ENCODE results near the gene AK5. TPM values are rescaled to one million over a fixed set of nuclear protein-coding genes. Genes with fewer than 3 reads are reported as not detected.

AK5 gene
- total and polyA plus RNA-seq, 9 donors: 0.45 to 3.5 (median 0.82) TPM; not detected in 2

DNA sequence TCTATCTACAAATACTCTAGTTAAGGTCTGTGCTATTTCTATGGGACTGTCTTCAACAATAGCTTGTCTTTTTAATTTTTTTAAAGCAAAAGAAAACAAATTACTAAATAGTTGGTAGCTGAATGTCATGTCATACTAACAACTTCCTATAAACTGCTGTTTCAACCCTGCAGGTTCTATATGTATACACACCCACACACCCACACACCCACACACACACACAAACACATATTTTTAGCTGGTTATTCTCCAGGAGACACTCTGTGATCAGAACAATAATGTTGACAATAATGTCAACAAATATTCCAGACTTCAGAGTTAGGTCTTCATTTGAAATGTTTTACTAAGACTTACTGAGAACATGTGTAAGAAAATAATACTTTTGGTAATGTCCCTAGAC lies 66.7 kb downstream of the AK5 start:
- Histone ChIP-seq H3K27ac (no peak overlapping the region), H3K27me3 (no peaks in the 10 kb centered on the region), H3K36me3 (no peaks in the 10 kb centered on the region), H3K9me3 (no peaks in the 10 kb centered on the region), H3K4me1 (ENCODE audit: insufficient read depth) (no peaks in the 10 kb centered on the region), H3K4me3 (no peak overlapping the region)
- TF ChIP-seq, protein P1, sequence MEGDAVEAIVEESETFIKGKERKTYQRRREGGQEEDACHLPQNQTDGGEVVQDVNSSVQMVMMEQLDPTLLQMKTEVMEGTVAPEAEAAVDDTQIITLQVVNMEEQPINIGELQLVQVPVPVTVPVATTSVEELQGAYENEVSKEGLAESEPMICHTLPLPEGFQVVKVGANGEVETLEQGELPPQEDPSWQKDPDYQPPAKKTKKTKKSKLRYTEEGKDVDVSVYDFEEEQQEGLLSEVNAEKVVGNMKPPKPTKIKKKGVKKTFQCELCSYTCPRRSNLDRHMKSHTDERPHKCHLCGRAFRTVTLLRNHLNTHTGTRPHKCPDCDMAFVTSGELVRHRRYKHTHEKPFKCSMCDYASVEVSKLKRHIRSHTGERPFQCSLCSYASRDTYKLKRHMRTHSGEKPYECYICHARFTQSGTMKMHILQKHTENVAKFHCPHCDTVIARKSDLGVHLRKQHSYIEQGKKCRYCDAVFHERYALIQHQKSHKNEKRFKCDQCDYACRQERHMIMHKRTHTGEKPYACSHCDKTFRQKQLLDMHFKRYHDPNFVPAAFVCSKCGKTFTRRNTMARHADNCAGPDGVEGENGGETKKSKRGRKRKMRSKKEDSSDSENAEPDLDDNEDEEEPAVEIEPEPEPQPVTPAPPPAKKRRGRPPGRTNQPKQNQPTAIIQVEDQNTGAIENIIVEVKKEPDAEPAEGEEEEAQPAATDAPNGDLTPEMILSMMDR (IDR thresholded peaks at IDR 0.05): no peak
- no peak for TF ChIP-seq EP300 (IDR thresholded peaks at IDR 0.05)
- no peak for TF ChIP-seq POLR2A (IDR thresholded peaks at IDR 0.05)
- intact Hi-C loops (cut with DNase I): no loop called here
- DNase-seq: no peak

DNA sequence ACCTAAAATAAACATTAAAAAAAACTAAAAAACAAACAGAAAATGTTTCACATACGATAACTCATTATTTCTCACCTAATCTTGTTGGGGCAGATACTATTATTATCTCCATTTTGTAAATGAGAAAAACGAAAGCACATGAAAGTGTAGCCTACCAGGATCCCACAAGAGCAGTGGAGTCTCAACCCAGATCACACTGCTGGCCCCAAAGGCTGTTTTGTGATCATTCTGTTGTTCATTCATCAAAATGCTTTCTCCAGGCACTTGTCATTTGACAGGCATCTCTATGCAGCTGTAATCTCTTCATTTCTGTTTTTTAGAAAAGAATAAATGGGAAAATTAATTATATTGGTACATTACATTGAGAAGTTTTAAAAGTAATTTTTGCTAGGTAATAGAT lies 67.5 kb downstream of the AK5 start:
- Histone ChIP-seq H3K4me1 (ENCODE audit: insufficient read depth) (no peaks in the 10 kb centered on the region), H3K9me3 (no peaks in the 10 kb centered on the region), H3K27me3 (no peaks in the 10 kb centered on the region), H3K4me3 (no peak overlapping the region), H3K36me3 (no peaks in the 10 kb centered on the region), H3K27ac (no peak overlapping the region)
- no peak for DNase-seq
- TF ChIP-seq, protein P1 (IDR thresholded peaks at IDR 0.05): no peak
- intact Hi-C loops (cut with DNase I): no loop called here
- 65 to 73% (median 69%) methylated on average over 2 of the region's 2 CpGs for WGBS, 3 donors

DNA sequence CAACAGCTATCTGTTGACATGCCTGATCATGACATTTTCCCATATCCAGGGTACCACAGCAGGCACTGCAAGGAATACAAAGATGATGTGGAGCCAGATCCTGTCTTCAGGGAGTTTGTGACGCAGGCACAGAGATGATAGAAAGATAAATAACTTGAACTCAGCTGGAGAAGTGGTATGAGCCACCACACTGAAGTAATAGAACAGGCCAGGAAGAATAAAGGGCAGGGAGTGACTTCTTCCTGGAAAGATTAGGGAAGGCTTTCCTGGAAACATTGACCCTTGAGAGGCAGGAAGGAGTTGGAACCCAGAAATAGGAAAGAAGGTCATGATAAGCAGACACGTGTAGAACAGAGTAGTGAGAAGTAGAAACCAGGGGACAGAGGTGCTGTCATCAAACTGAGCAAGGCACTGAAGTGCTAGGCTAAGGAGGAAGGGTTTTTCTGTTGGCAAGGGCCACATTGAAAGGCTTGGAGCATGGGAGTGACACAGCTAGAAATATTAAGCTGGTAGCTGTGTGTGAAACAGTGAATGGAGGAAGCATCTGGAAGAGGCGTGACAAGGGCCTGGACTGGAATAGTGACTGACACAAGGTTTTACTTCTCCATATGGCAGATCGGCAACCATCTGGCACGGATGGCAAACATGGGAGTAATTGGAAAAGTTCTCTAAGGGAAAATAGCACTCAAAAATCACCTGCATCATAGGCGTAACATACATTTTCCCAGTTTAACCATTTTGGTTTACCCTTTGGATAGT lies 68.4 kb downstream of the AK5 start:
- intact Hi-C loops (cut with DNase I): no loop called here
- Histone ChIP-seq H3K27me3 (no peaks in the 10 kb centered on the region), H3K4me1 (ENCODE audit: insufficient read depth) (no peaks in the 10 kb centered on the region), H3K4me3 (no peak overlapping the region), H3K36me3 (no peaks in the 10 kb centered on the region), H3K9me3 (no peaks in the 10 kb centered on the region), H3K27ac (no peak overlapping the region)
- DNase-seq: no peak
- TF ChIP-seq POLR2A (IDR thresholded peaks at IDR 0.05) (no peak), EP300 (IDR thresholded peaks at IDR 0.05) (no peak)
- TF ChIP-seq, protein P1 (IDR thresholded peaks at IDR 0.05): no peak
- WGBS, 3 donors: 76 to 84% (median 80%) methylated on average over 6 of the region's 6 CpGs

DNA sequence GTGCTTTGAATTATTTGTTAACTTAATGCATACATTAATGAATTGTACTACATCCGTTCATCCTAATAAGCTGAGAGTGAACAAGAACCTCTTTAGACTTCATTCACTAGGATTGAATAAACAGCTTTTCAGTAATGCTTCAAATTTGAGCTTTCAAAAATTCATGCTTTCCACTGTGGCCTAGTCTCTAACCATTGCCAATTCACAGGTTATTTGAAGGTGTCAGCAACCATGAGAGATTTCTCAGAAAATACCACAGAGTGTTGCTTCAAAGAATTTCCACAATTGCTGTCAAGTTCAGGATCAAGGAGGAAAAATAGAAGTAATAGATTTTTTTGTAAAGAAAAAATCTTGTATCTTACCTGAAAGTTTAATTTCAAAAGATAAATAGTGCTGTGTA lies 72.7 kb downstream of the AK5 start:
- H3K9me3 ChIP-seq: no peaks in the 10 kb centered on the region
- H3K27me3 ChIP-seq: no peaks in the 10 kb centered on the region
- TF ChIP-seq, protein P1 (IDR thresholded peaks at IDR 0.05): no peak
- TF ChIP-seq POLR2A (IDR thresholded peaks at IDR 0.05) (no peak), EP300 (IDR thresholded peaks at IDR 0.05) (no peak)
- H3K4me3 ChIP-seq: no peak overlapping the region
- H3K4me1 ChIP-seq (ENCODE audit: insufficient read depth): no peaks in the 10 kb centered on the region
- WGBS, 3 donors: 75 to 82% (median 81%) methylated on average over 1 of the region's 1 CpG
- DNase-seq: no peak
- no peaks in the 10 kb centered on the region for H3K36me3 ChIP-seq
- intact Hi-C loops (cut with DNase I): no loop called here
- H3K27ac ChIP-seq: no peak overlapping the region

Measured in ovary (tissue), 9 donors.